Transverse colon (tissue), 4 donors: ENCODE measurements around the gene HVCN1. TPM values are rescaled to one million over a fixed set of nuclear protein-coding genes. Genes with fewer than 3 reads are reported as not detected.
A peak's percentile ranks its signal among the peaks of the same experiment; 100 is the strongest.
"Not testable (repeated sequence)": the region's sequence is repeated elsewhere in the genome, so short reads cannot be mapped to it uniquely, and the experiment has no call there.

Experiments used
- DNase-seq: peaks from one replicate; pipeline ENCODE4 v3.0.0-alpha.2; 2019
- H3K27ac ChIP-seq, 4 donors: fragments of 200-600 bp; sonication (generic); 2 replicates each; pipeline ENCODE4 v1.5.1; 2016 to 2018; ENCODE audit warnings: inconsistent platforms in 4 of 4
- H3K27me3 ChIP-seq: fragments of 200-600 bp; sonication (generic); 2 replicates; pipeline ENCODE4 v1.5.1; 2017; ENCODE audit warnings: inconsistent platforms
- H3K36me3 ChIP-seq, 4 donors: fragments of 200-600 bp; sonication (generic); 2 replicates each; pipeline ENCODE4 v1.5.1; 2017 to 2019; ENCODE audit warnings: inconsistent platforms in 4 of 4
- H3K4me1 ChIP-seq, 4 donors: fragments of 200-600 bp; sonication (generic); 2 replicates each; pipeline ENCODE4 v1.5.1; 2017 to 2020; ENCODE audit warnings: inconsistent platforms in 4 of 4
- H3K4me3 ChIP-seq, 4 donors: fragments of 200-600 bp; sonication (generic); 1 replicate in 1 of 4; 2 replicates in 3 of 4; pipeline versions ENCODE4 v1.5.1 to v1.6.1; 2017 to 2019; ENCODE audit warnings: inconsistent platforms in 4 of 4
- H3K9me3 ChIP-seq, 2 donors: fragments of 200-600 bp; sonication (generic); 2 replicates each; pipeline ENCODE4 v1.5.1; 2017 to 2019; ENCODE audit warnings: inconsistent platforms in 2 of 2
- CTCF ChIP-seq, 5 experiments: fragments of 200-600 bp in 3 of 5; fragments of 450-650 bp in 2 of 5; sonication (generic) in 3 of 5; IDR thresholded peaks; 1 replicate in 2 of 5; 2 replicates in 3 of 5; pipeline ENCODE4 v1.5.1; 2016 to 2017; ENCODE audit warnings: antibody characterized with exemption in 5 of 5, inconsistent platforms in 3 of 5, mild to moderate bottlenecking in 2 of 5, moderate library complexity in 1 of 5
- EP300 ChIP-seq: sonication (generic); formaldehyde crosslinking; IDR thresholded peaks from one replicate; pipeline ENCODE4 v1.6.1; 2017; ENCODE audit warnings: antibody characterized with exemption, low read depth
- POLR2A ChIP-seq: fragments of 450-650 bp; IDR thresholded peaks from one replicate; pipeline ENCODE4 v1.6.1; 2016; ENCODE audit warnings: antibody characterized with exemption, mild to moderate bottlenecking, moderate library complexity
- POLR2AphosphoS5 ChIP-seq, 3 donors: sonication (generic); formaldehyde crosslinking; IDR thresholded peaks; one replicate each; pipeline ENCODE4 v1.6.1; 2016; ENCODE audit warnings: antibody characterized with exemption in 3 of 3
- WGBS, 2 donors: methylation state at CpG; one replicate each; pipeline ENCODE4 v1.1.5; 2018; ENCODE audit warnings: low coverage in 1 of 2; 5-methylcytosine and 5-hydroxymethylcytosine counted together
- in situ Hi-C, 4 donors: fragments of 200-750 bp; cut with MboI; loops; one replicate each; pipeline versions ENCODE4 v1.15.0 to v1.15.1; 2017; ENCODE audit warnings: low sequenced_read_pairs in 3 of 4, low pct_ligation_motif_present in 1 of 4, low pct_unique_long_range_greater_than_20kb in 1 of 4
- intact Hi-C: fragments of 100-400 bp; cut with DNase I; formaldehyde crosslinking; loops from one replicate; pipeline ENCODE4 v1.15.1; 2023; ENCODE audit warnings: low total_unique reads
- total RNA-seq, 4 donors: library from RNA; depleted of rRNA; stranded (reverse); fragments of >200 nt; gene quantifications; one replicate each; pipeline ENCODE4 v1.1.0, GENCODE V29; 2016

HVCN1 gene
- total RNA-seq, 4 donors from 2014 or later: 3.4 to 7.9 (median 7.3) TPM; not detected in 1

GRCh38 chr12:110613071-110613770 is 75.7 kb downstream of the HVCN1 start:
- in situ Hi-C loops (loop anchor here in 2 of 4 donors (10.0 to 25.0 kb wide), 2 partner anchors 222 to 526 kb away; no protein-coding TSS in a partner anchor), intact Hi-C loops (no loop called here)
- TF ChIP-seq EP300 (no peak), POLR2A (no peak), CTCF (IDR thresholded peaks at IDR 0.05) (no peak), POLR2AphosphoS5 (IDR thresholded peaks at IDR 0.05) (no peak)
- Histone ChIP-seq H3K36me3 (no peaks in the 10 kb centered on the region), H3K27ac (peak overlapping the region; percentile 68 to 82 (median 74)), H3K27me3 (no peaks in the 10 kb centered on the region), H3K4me3 (peak overlapping the region; percentile 51 to 89 (median 65)), H3K9me3 (no peaks in the 10 kb centered on the region), H3K4me1 (peaks cover 5 to 12% (median 6%) of the 10 kb centered on the region in 4 donors)
- WGBS, 2 donors: 47 to 69% methylated on average over 9 to 23 of the region's 23 CpGs
- DNase-seq: no peak

- Histone ChIP-seq H3K9me3 (no peaks in the 10 kb centered on the region), H3K27ac (peak overlapping the region; percentile 27 to 64 (median 58)), H3K4me3 (peak overlapping the region in 1 of 4 donors; percentile 20), H3K4me1 (no peaks in the 10 kb centered on the region), H3K27me3 (no peaks in the 10 kb centered on the region), H3K36me3 (no peaks in the 10 kb centered on the region)
- intact Hi-C loops (no loop called here), in situ Hi-C loops (loop anchor here in 2 of 4 donors (10.0 to 25.0 kb wide), 3 partner anchors 91 to 519 kb away; partner anchors contain the start of gene ARPC3 (in 1 of the 2))
- no peak for TF ChIP-seq POLR2AphosphoS5 (IDR thresholded peaks at IDR 0.05)
- no peak for TF ChIP-seq CTCF (IDR thresholded peaks at IDR 0.05)
- TF ChIP-seq POLR2A: no peak
- TF ChIP-seq EP300: no peak
- DNase-seq: no peak
- WGBS, 2 donors: 83 to 100% methylated on average over 1 to 8 of the region's 8 CpGs
Observed at GRCh38 chr12:110606253-110606611, 82.7 kb downstream of the HVCN1 start.

- peak; percentile 67 to 85 (median 70) for TF ChIP-seq CTCF (IDR thresholded peaks at IDR 0.05)
- not testable (repeated sequence) for H3K27me3 ChIP-seq, H3K36me3 ChIP-seq, H3K4me3 ChIP-seq, H3K4me1 ChIP-seq, H3K9me3 ChIP-seq, DNase-seq, H3K27ac ChIP-seq
- intact Hi-C loops (loop anchor here (5.0 kb wide), 2 partner anchors 90 to 150 kb away; partner anchors contain the start of gene ARPC3), in situ Hi-C loops (loop anchor here (5.0 to 25.0 kb wide), 4 partner anchors 87 to 515 kb away; partner anchors contain the start of gene ARPC3 (in 1 of the 4))
- WGBS, 2 donors: 48 to 58% methylated on average over 6 to 14 of the region's 14 CpGs
Observed at GRCh38 chr12:110602085-110602814, 86.7 kb downstream of the HVCN1 start.

GRCh38 chr12:110600254-110600653 is 88.7 kb downstream of the HVCN1 start:
- H3K36me3 ChIP-seq: no peaks in the 10 kb centered on the region
- no peak overlapping the region for H3K4me3 ChIP-seq
- intact Hi-C loops: loop anchor here (5.0 kb wide), 2 partner anchors 88 to 148 kb away; partner anchors contain the start of gene ARPC3
- TF ChIP-seq POLR2A: no peak
- TF ChIP-seq CTCF (IDR thresholded peaks at IDR 0.05): peak; percentile 26 to 61 (median 41)
- DNase-seq: no peak
- no peaks in the 10 kb centered on the region for H3K9me3 ChIP-seq
- 27 to 39% methylated on average over 3 to 4 of the region's 4 CpGs for WGBS, 2 donors
- no peaks in the 10 kb centered on the region for H3K4me1 ChIP-seq
- no peak overlapping the region for H3K27ac ChIP-seq
- in situ Hi-C loops: loop anchor here (5.0 to 25.0 kb wide), 4 partner anchors 85 to 513 kb away; partner anchors contain the start of gene ARPC3 (in 1 of the 4)
- no peaks in the 10 kb centered on the region for H3K27me3 ChIP-seq
